GM12872 (cell line): ENCODE results near the gene AKT3.

ENCODE experiments used
- CTCF ChIP-seq: IDR thresholded peaks from 3 replicates; pipeline ENCODE4 v1.5.1; 2011; ENCODE audit warnings: low read depth, mild to moderate bottlenecking, low read length, moderate library complexity; ENCODE audit not compliant: insufficient read depth

AKT3 gene

GRCh38 chr1:243729956-243730355, 120.1 kb downstream of the AKT3 start:
- TF ChIP-seq CTCF, result no peak

GRCh38 chr1:243727503-243728203, 122.4 kb downstream of the AKT3 start:
- no peak for TF ChIP-seq CTCF

- no peak for TF ChIP-seq CTCF
Measured at GRCh38 chr1:243726806-243727502, 123.1 kb downstream of the AKT3 start.

- no peak for TF ChIP-seq CTCF
Measured at GRCh38 chr1:243725846-243726245, 124.2 kb downstream of the AKT3 start.

GRCh38 chr1:243725075-243725474, 125.0 kb downstream of the AKT3 start:
- no peak for TF ChIP-seq CTCF

- no peak for TF ChIP-seq CTCF
Measured at GRCh38 chr1:243723458-243724043, 126.5 kb downstream of the AKT3 start.

GRCh38 chr1:243723050-243723449, 127.0 kb downstream of the AKT3 start:
- TF ChIP-seq CTCF, result no peak
